NCI-H69 (cell line): ENCODE data around the gene PARS2.

Source experiments
- DNase-seq: peaks from one replicate; lab custom pipeline; 2025; lab: John Stamatoyannopoulos, UW

The PARS2 gene

DNA sequence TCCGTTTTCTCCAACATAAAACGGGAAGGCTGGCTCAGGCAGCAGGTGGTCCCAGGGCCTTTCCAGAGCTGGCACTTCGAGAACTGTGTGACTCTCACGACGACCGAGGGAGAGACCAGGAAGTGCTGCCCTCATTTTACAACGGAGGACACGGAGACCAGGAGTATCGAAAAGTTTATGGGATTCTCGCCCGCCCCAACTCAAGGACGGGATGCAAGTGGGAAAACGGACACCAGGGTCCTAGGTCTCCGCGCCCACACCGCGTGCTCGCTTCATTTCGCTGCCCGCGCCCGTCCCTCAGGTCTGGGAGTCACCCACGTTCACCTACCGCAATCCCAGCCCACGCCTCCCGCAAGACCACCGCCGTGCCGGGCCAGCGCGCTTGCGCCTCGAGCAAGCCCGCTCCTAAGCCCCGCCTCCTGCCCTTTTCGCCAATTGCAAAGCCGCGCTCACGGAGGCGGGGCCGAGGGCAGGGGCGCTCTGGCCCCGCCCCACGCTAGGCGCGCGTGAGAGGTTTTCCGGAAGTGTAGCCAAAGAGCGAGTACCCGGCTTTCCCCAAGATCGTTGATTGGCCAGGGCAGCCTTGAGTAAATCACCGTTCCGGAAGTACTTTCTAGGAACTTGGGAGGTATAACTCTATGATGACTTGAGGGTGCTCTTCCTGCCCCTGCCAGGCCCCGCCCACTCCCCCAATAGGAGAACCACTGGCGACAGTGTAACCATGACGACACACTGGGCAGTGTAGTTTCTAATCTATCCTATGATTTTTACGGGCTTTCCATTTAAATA, at the start of gene PARS2:
TSS of gene PARS2 (minus strand) at position 391 of the 789 bp plus-strand sequence. CDS start 5,362 bp downstream, outside the sequence.
- peak; percentile 98 for DNase-seq

DNA sequence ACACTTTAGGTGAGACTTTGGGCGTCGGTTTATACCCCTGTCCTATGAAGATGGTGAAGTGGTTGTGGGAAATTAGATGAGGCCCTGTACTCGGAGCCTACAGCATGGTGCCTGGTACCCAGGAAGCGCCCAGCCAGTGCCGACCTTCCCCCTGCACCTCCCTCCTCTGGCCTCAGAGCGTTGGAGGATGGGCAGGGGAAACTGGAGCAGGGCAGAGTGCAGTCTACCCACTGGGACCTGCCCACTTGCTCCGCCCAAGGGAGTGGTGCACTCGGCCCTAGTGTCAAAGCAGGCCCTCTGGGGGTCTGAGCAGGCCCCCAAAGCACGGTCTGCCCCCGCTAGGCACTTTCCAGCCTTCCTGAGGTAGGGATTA, 49.8 kb upstream of the PARS2 start:
- DNase-seq, result no peak

DNA sequence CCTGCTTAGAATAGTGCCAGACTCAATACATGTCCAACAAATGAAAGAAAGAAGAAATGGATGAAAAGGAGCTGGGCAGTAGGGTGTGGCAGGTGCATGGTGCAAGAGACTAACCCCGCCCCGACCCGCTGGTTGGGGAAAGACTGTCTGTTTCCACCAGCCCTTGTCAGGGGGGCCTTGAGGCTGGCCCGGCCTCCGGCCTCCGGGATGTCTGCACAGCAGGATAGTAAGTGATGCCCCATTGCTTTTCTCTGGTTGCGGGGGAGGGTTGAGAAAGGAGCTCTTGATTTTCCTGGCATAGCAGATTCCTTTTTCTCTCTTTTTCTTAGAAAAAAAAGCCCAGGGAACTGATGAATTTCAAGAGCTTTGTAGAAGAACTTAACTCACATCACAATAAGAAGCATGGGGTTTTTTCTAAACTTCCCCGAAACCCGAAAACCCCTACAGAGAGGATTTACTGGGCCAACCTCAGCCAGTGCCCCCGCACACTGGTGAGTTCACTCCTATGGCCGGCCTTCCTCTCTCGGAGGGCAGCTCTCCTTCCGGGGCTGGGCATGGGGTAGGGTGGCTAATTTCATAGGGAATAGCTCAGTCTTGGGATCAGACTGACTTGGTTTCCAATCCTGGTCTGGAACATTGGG, 49.3 kb upstream of the PARS2 start:
- peak; percentile 38 for DNase-seq

GRCh38 chr1:54812801-54813484, 48.6 kb upstream of the PARS2 start:
- DNase-seq, result no peak

DNA sequence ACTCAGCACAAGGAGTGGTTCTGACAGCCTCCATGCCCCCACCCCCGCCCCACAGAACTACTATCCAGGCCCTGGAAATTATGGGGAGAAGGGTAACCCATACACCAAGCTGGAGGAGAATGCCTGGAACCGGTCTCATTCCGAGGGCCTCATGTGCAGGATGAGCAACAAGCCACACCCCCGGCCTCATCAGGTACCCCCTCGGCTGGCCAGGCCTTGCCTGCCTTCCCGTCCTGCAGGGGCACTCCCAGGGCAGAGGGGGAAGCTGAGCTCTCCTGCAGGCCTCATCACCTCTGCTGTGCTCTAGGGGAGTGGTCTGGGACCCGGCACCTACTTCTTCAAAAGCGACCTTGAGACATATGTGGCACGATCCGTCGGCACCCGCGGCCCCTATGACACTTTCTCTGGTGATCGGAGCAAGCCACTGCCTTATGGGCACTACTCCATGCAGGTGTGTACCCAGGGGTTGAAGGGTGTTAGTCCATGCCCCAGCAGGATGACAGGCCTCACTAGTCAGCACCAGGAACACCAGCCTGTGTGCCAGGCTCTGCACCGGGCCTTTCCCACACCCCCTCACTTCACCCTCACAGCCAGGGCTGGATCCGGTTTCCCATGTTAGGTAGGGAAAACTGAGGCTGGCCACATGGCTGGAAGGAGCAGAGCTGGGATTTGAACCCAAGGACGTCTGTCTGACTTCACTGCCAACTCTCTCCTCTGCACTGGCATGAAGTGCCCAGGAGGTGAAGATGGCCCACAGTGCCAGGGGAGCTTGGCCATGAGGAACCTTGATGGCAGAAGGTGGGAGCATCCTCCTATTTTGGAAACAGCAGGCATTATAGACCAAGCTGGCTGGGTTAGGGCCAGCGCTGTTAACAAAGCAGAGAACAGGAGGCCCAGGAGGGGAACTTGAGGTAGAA, 47.7 kb upstream of the PARS2 start:
- no peak for DNase-seq

- DNase-seq, result no peak
Measured at GRCh38 chr1:54811066-54811465, 46.7 kb upstream of the PARS2 start.

GRCh38 chr1:54810153-54810942, 46.0 kb upstream of the PARS2 start:
- DNase-seq, result peak; percentile 65

GRCh38 chr1:54809496-54810074, 45.3 kb upstream of the PARS2 start:
- DNase-seq, result no peak

GRCh38 chr1:54808443-54809207, 44.3 kb upstream of the PARS2 start:
- DNase-seq, result no peak

DNA sequence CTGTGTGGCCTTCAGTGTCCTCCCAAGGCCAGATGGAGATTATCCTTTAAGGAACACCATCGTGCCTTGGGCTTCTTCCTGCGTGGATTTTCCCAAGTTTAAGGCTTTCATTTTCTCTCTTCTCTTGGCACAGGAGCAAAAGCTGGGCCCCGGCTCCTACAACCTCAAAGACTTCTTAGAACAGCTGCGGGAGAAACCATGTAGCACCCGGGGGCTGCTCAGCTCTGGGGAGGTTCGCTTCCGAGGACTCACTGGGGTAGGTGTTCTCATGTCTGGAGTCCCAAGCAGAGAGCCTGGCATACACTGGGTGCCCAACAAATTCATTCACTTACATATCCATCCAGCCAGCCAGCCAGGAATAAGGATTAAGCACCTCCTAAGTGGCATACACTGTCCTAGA, 43.4 kb upstream of the PARS2 start:
- DNase-seq, result no peak

GRCh38 chr1:54806931-54807611, 42.7 kb upstream of the PARS2 start:
- DNase-seq, result no peak

DNA sequence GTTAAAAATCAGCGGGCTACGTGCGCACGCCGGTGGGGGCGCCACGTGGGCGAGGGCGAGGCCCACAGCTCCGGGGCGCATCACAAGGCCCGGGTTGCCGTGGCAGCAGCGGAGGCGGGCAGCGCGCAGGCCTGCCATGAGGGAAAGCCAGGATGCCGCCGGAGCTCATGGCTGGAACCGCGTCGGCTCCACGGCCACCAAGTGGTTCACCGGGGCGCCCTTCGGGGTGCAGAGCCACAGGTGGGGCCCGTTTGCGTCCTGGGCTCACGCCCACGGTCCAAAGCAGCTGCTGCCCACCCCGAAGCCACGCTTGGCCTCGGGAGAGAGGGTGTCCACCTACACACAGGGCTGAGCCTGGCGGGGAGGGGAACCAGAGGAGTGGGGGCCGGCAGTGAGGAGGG, 41.7 kb upstream of the PARS2 start:
- no peak for DNase-seq

DNA sequence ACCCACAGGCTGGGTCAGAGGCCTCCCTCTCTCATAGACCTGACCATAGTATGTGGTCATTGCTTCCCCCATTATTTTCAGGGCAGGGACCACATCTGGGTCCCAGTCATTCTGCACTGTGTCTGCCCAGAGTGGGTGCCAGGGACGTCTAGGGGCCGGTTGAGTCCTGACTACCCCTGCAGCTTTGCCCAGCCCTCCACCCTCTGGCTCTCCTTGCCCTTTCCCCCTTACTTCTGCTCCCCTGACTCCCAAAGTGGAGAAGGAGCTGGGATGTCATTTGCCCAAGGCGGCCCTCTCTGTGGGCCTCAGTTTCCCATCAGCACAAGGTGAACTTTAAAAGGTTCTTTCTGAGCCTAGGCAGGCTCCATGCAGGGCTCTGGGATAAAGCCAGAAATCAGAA, 41.1 kb upstream of the PARS2 start:
- no peak for DNase-seq

GRCh38 chr1:54804471-54805132, 40.3 kb upstream of the PARS2 start:
- DNase-seq, result no peak

DNA sequence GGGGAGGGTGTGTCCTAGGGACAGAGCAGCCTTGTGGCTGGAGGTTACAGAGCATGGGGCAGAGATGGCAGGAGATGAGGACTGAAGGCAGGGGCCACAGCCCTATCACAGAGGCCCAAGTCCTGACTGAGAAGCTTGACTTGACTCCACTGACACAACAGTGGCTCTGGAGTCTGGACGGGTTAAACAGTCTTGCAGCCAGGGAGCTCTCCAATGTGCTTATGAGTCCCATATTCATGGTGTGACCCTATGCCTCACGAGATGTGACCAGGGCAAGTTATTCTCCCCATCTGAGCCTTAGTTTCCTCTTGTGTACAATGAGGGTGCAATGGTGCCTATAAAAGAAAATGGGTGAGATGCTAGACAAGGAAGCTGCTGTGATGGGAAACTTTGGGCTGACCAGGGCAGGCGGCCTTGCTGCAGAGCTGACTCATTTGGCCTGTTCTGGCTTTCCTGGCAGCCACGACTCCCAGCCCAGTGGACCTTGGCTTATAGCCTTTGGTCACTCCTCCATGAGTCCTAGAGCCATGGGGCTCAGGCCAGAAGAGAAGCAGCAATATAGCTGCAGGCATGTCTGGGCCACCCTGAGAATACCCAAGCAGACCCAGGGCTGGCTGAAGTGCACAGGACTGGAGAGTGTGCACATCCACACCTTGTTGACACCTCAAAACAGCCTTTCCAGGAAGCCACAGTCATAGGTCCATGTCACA, 39.6 kb upstream of the PARS2 start:
- DNase-seq, result no peak

DNA sequence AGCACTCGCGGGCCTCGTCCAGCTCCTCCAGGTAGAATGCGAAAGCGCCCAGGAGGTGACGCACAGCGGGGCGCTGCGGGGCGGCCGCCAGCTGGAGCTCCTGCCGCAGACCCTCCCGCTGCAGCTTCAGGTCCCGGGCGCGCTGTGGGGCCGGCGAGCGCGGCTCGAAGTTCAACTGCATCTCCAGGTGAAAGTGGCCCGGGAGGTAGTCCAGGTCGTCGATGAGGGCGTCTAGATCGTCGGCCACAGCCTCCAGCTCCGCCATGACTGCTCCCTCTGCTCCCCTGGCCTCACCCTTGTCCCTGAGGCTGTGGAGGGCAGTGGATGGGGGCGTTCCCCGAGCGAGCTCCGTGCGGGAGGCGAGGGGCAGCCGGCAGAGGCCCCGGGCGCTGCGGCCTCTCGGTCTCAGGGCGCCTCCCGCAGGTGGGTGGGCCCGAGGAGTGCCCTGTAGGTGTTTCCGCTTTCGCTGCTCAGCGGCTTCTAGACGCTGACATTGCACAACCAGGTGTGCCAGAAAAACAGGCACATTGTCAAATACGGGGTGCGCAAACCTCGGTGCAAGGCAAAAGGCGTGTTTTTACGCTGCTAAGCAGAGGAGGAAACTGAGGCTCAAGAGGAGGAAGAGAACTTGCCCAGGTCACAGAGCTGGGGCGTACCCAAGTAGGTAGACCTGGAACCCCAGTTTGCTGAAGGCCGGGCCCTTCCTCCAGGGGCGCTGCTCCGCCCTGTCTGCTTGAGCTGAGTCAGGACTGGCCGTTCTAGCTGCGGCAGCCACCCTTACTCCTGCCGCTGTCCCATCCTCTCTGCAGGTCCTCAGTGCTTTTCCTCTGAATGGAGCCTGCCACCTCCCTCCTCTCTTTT, 36.8 kb upstream of the PARS2 start, which contains the start of gene TTC22:
TSS of gene TTC22 (minus strand) at position 425 of the 861 bp plus-strand sequence. CDS start at position 265, 160 bp downstream.
- DNase-seq, result peak; percentile 39
